Measurements from ENCODE around the gene RHBDD1. TPM values are rescaled to one million over a fixed set of nuclear protein-coding genes. Genes with fewer than 3 reads are reported as not detected.

Gene RHBDD1
- total and polyA plus RNA-seq, 2 experiments from 2014 or later, result 24.3 to 33.7 TPM

DNA sequence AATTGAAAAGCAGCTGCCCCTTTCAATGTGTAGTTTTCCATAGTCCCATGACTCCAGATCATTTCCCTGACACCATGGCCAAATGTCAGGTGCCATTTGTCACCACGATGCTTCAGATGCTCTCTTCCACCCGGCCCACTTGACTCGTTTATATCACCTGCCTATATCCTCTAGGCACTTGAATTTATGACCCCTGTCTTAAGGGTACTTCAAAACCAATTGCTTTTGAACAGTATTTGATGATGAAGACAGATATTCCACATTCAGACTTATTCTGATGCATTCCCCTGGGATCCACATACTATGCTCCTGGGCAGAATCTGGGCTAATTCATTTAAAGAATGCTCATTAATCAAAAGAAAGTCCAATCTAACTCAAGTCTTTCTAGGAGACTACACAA, 16.9 kb upstream of the RHBDD1 start:
- no peaks in the 10 kb centered on the region for H3F3A ChIP-seq (ENCODE audit: insufficient read depth)
- WGBS, 2 experiments (ENCODE audit: low coverage in 1 of 2, low lambda C conversion rate in 2 of 2, missing lambda C conversion rate in 2 of 2), result 55 to 60% methylated on average over 3 of the region's 3 CpGs
- no peaks in the 10 kb centered on the region for H3K27me3 ChIP-seq (replicated peaks; ENCODE audit: insufficient read depth)
- H3K4me2 ChIP-seq (ENCODE audit: unreplicated experiment), result no peak overlapping the region
- H3K4me1 ChIP-seq (ENCODE audit: insufficient read depth), result no peaks in the 10 kb centered on the region
- H2AFZ ChIP-seq, result no peak overlapping the region
- no peaks in the 10 kb centered on the region for H3K79me2 ChIP-seq (ENCODE audit: insufficient read depth)
- no peak for TF ChIP-seq EZH2 (IDR thresholded peaks at IDR 0.05; ENCODE audit: insufficient read depth, poor library complexity, severe bottlenecking)
- no peak for TF ChIP-seq EZH2phosphoT487 (IDR thresholded peaks at IDR 0.05; ENCODE audit: insufficient read depth, low read depth)
- H3K4me3 ChIP-seq, result no peak overlapping the region
- H3K9me2 ChIP-seq (ENCODE audit: insufficient read depth), result no peaks in the 10 kb centered on the region
- H3K36me3 ChIP-seq (ENCODE audit: low read depth), result no peaks in the 10 kb centered on the region
- H3K27ac ChIP-seq, result no peak overlapping the region
- in situ Hi-C loops (cut with MboI), result no loop called here
- no peak overlapping the region for H3K9ac ChIP-seq
- no peaks in the 10 kb centered on the region for H3K9me3 ChIP-seq (ENCODE audit: low read depth)
- DNase-seq, result no peak
- H4K20me1 ChIP-seq (ENCODE audit: insufficient read depth), result no peaks in the 10 kb centered on the region

DNA sequence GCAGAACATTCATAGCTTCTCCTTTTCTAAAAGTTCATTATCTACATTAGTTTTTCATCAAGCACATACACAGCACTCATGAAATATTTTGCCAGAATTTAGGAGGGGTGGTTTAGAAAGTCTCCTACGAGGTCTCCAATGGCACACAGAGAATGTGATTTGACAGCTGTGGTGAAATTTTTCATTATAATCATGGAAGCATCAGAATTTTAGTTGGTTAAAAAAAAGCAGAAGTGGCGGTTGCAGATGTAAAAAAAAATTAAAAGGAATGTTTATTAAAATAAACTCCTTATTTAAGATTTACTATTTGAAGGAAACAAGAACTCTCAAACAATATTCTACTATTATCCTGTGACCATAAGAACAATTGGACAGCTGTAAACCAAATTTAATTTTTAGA, 10.8 kb upstream of the RHBDD1 start:
- WGBS, 2 experiments (ENCODE audit: low coverage in 1 of 2, low lambda C conversion rate in 2 of 2, missing lambda C conversion rate in 2 of 2), result 81 to 82% methylated on average over 2 of the region's 2 CpGs
- Histone ChIP-seq H3K4me3 (no peak overlapping the region), H3K9me2 (ENCODE audit: insufficient read depth) (no peaks in the 10 kb centered on the region), H3K4me2 (ENCODE audit: unreplicated experiment) (no peak overlapping the region), H2AFZ (no peak overlapping the region), H3K36me3 (ENCODE audit: low read depth) (no peaks in the 10 kb centered on the region), H3K27ac (no peak overlapping the region), H3K27me3 (replicated peaks; ENCODE audit: insufficient read depth) (no peaks in the 10 kb centered on the region), H3K9me3 (ENCODE audit: low read depth) (no peaks in the 10 kb centered on the region), H3K9ac (no peak overlapping the region), H3K4me1 (ENCODE audit: insufficient read depth) (peaks cover 16% of the 10 kb centered on the region), H3F3A (ENCODE audit: insufficient read depth) (peaks cover 22% of the 10 kb centered on the region), H3K79me2 (ENCODE audit: insufficient read depth) (no peaks in the 10 kb centered on the region), H4K20me1 (ENCODE audit: insufficient read depth) (no peaks in the 10 kb centered on the region)
- DNase-seq, result no peak
- no peak for TF ChIP-seq EZH2phosphoT487 (IDR thresholded peaks at IDR 0.05; ENCODE audit: insufficient read depth, low read depth)
- no peak for TF ChIP-seq EZH2 (IDR thresholded peaks at IDR 0.05; ENCODE audit: insufficient read depth, poor library complexity, severe bottlenecking)
- in situ Hi-C loops (cut with MboI), result no loop called here

DNA sequence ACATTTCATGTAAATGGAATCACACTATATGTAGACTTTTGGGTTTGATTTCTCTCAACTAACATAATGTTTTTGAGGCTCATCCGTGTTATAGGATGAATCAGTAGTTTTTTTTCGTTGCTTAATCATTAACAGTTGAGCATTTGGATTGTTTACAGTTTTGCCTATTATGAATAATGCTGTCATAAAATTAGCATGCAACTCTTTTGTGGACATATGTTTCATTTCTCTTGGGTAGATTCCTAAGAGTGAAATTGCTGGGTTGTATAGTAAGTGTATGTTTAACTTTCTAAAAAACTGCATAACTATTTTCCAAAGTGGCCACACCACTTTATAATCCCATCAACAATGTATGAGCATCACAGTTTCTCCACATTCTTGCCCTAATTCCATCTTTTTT, 7.7 kb upstream of the RHBDD1 start:
- in situ Hi-C loops (cut with MboI), result no loop called here
- Histone ChIP-seq H3F3A (ENCODE audit: insufficient read depth) (peaks cover 22% of the 10 kb centered on the region), H2AFZ (0 out of 2 replicates have a peak overlapping the region, but pooled peaks have one; percentile 3), H3K36me3 (ENCODE audit: low read depth) (no peaks in the 10 kb centered on the region), H3K9me3 (ENCODE audit: low read depth) (no peaks in the 10 kb centered on the region), H3K27ac (peak overlapping the region; percentile 4), H4K20me1 (ENCODE audit: insufficient read depth) (no peaks in the 10 kb centered on the region), H3K4me3 (no peak overlapping the region), H3K9me2 (ENCODE audit: insufficient read depth) (no peaks in the 10 kb centered on the region), H3K9ac (no peak overlapping the region), H3K4me1 (ENCODE audit: insufficient read depth) (peaks cover 16% of the 10 kb centered on the region), H3K27me3 (replicated peaks; ENCODE audit: insufficient read depth) (no peaks in the 10 kb centered on the region), H3K4me2 (ENCODE audit: unreplicated experiment) (peak overlapping the region; percentile 14), H3K79me2 (ENCODE audit: insufficient read depth) (no peaks in the 10 kb centered on the region)
- 0 to 2% methylated on average over 2 of the region's 2 CpGs for WGBS, 2 experiments (ENCODE audit: low coverage in 1 of 2, low lambda C conversion rate in 2 of 2, missing lambda C conversion rate in 2 of 2)
- TF ChIP-seq EZH2phosphoT487 (IDR thresholded peaks at IDR 0.05; ENCODE audit: insufficient read depth, low read depth) (no peak), EZH2 (IDR thresholded peaks at IDR 0.05; ENCODE audit: insufficient read depth, poor library complexity, severe bottlenecking) (no peak)
- DNase-seq, result peak; percentile 67

DNA sequence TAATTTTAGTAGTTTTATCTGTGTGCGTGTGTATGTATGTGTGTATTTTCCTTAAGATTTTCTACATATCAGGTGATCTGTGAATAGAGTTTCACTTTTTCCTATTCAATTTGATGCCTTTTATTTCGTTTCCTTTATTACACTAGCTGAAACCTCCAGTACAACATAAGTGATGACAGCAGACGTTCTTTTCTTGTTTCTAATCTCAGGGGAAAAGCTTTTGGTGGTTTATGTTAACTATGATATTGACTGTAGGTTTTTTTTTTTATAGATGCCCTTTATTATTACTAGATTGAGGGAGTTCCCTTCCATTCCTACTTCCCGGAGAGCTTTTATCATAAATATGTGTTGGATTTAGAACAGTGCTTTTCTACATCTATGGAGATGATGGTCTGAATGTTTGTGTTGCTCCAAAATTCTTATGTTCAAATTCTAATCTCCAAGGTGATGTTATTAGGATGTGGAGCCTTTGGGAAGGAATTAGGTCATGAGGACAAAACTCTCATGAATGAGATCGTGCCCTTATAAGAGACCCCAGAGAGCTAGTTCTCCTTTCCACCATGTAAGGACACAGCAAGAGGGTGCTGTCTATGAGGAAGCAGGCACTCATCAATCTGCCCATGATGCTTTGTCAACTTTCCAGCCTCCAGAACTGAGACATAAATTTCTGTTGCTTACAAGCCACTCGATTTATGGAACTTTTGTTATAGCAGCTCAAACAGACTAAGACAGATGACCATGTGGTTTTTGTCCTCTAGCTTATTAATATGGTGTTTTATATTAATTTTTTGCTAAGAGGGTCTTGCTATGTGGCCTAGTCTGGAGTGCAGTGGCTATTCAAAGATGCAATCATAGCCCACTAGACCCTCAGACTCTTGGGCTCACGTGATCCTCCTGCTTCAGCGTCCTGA, 5.9 kb upstream of the RHBDD1 start:
- Histone ChIP-seq H3K4me2 (ENCODE audit: unreplicated experiment) (no peak overlapping the region), H4K20me1 (ENCODE audit: insufficient read depth) (no peaks in the 10 kb centered on the region), H3K79me2 (ENCODE audit: insufficient read depth) (no peaks in the 10 kb centered on the region), H3K9me2 (ENCODE audit: insufficient read depth) (no peaks in the 10 kb centered on the region), H3K4me1 (ENCODE audit: insufficient read depth) (peaks cover 16% of the 10 kb centered on the region), H2AFZ (no peak overlapping the region), H3K9ac (no peak overlapping the region), H3K36me3 (ENCODE audit: low read depth) (no peaks in the 10 kb centered on the region), H3K27ac (no peak overlapping the region), H3K27me3 (replicated peaks; ENCODE audit: insufficient read depth) (no peaks in the 10 kb centered on the region), H3F3A (ENCODE audit: insufficient read depth) (peaks cover 22% of the 10 kb centered on the region), H3K9me3 (ENCODE audit: low read depth) (no peaks in the 10 kb centered on the region), H3K4me3 (no peak overlapping the region)
- no peak for DNase-seq
- TF ChIP-seq EZH2 (IDR thresholded peaks at IDR 0.05; ENCODE audit: insufficient read depth, poor library complexity, severe bottlenecking) (no peak), EZH2phosphoT487 (IDR thresholded peaks at IDR 0.05; ENCODE audit: insufficient read depth, low read depth) (no peak)
- WGBS, 2 experiments (ENCODE audit: low coverage in 1 of 2, low lambda C conversion rate in 2 of 2, missing lambda C conversion rate in 2 of 2), result 95 to 99% methylated on average over 8 of the region's 8 CpGs
- in situ Hi-C loops (cut with MboI), result no loop called here

Data from GM23248 (cell line).